CD4-positive, alpha-beta T cell (primary cell): ENCODE results near the gene CACNA1B. TPM values are rescaled to one million over a fixed set of nuclear protein-coding genes. Genes with fewer than 3 reads are reported as not detected.

Source experiments
- ATAC-seq: fragments of 200-7000 bp; cut with Tn5 transposase; one replicate; pipeline ENCODE4 v1.10.0; 2022; ENCODE audit warnings: mild to moderate bottlenecking; ENCODE audit not compliant: poor library complexity
- CTCF ChIA-PET: fragments of 350-600 bp; sonication (Branson Sonifier 250); formaldehyde crosslinking; loops from one replicate; lab custom pipeline; 2021; ENCODE audit warnings: antibody characterized with exemption, inconsistent platforms; lab: Charles Lee
- POLR2A ChIA-PET: fragments of 350-600 bp; sonication (Branson Sonifier 250); formaldehyde crosslinking; loops from one replicate; lab custom pipeline; 2021; ENCODE audit warnings: antibody characterized with exemption, inconsistent platforms; lab: Charles Lee
- DNase-seq, 14 experiments: peaks; one replicate each; pipeline ENCODE4 v3.0.0-alpha.2; 2013 to 2020; ENCODE audit warnings: mixed read lengths in 2 of 14
- H3K27ac ChIP-seq, 2 donors: one replicate each; pipeline versions ENCODE4 v1.5.1 to v1.7.0; 2013; ENCODE audit warnings: low read length in 2 of 2, low read depth in 1 of 2, mild to moderate bottlenecking in 1 of 2
- H3K27me3 ChIP-seq, 2 experiments: 1 replicate in 1 of 2; 2 replicates in 1 of 2; pipeline versions ENCODE4 v1.6.1 to v1.7.0; 2013; ENCODE audit warnings: low read length in 2 of 2, control low read depth in 1 of 2, mild to moderate bottlenecking in 1 of 2, moderate library complexity in 1 of 2; ENCODE audit not compliant: insufficient read depth in 2 of 2, control insufficient read depth in 1 of 2
- H3K36me3 ChIP-seq: one replicate; pipeline ENCODE4 v1.6.1; 2013; ENCODE audit warnings: low read length, control low read depth; ENCODE audit not compliant: insufficient read depth
- H3K4me1 ChIP-seq: one replicate; pipeline ENCODE4 v1.6.1; 2013; ENCODE audit warnings: low read length, control low read depth; ENCODE audit not compliant: insufficient read depth
- H3K4me3 ChIP-seq: one replicate; pipeline ENCODE4 v1.5.1; 2013; ENCODE audit warnings: mild to moderate bottlenecking, low read length, moderate library complexity
- H3K9me3 ChIP-seq, 2 experiments: 1 replicate in 1 of 2; 2 replicates in 1 of 2; pipeline versions ENCODE4 v1.6.1 to v1.7.0; 2013; ENCODE audit warnings: low read length in 2 of 2, mild to moderate bottlenecking in 2 of 2, control low read depth in 1 of 2, moderate library complexity in 1 of 2; ENCODE audit not compliant: control insufficient read depth in 1 of 2, insufficient read depth in 1 of 2
- H3K27ac Mint-ChIP-seq: one replicate; pipeline ENCODE4 v1.8.0; 2020; ENCODE audit warnings: mixed read lengths
- H3K27me3 Mint-ChIP-seq: one replicate; pipeline ENCODE4 v1.8.0; 2021; ENCODE audit warnings: mixed read lengths
- H3K36me3 Mint-ChIP-seq: one replicate; pipeline ENCODE4 v1.8.0; 2021; ENCODE audit warnings: low read depth, mixed read lengths
- H3K4me1 Mint-ChIP-seq: one replicate; pipeline ENCODE4 v1.8.0; 2021; ENCODE audit warnings: low read depth, mixed read lengths
- H3K4me3 Mint-ChIP-seq: one replicate; pipeline ENCODE4 v1.8.0; 2020; ENCODE audit warnings: mild to moderate bottlenecking, mixed read lengths
- H3K9me3 Mint-ChIP-seq: one replicate; pipeline ENCODE4 v1.8.0; 2020; ENCODE audit warnings: mixed read lengths
- CTCF ChIP-seq: fragments of 200-600 bp; IDR thresholded peaks from one replicate; pipeline ENCODE4 v1.8.0; 2022; ENCODE audit warnings: antibody characterized with exemption, mild to moderate bottlenecking
- intact Hi-C, 2 experiments: fragments of 100-400 bp; cut with DNase I in 1 of 2; cut with micrococcal nuclease in 1 of 2; formaldehyde crosslinking; loops; one replicate each; pipeline versions ENCODE4 v1.15.1 to v1.9.0; 2023 to 2025; cut with DNase I, micrococcal nuclease
- total RNA-seq, 174 experiments: library from RNA in 2 of 174; stranded (reverse) in 2 of 174; gene quantifications; one replicate each; pipeline ENCODE4 v1.2.3 and lab custom pipeline; 2021 to 2026

CACNA1B gene
- total RNA-seq, 2 experiments from 2014 or later: not detected

GRCh38 chr9:137989156-137989555 is 111.6 kb downstream of the CACNA1B start:
- no peaks in the 10 kb centered on the region for H3K36me3 Mint-ChIP-seq
- TF ChIP-seq CTCF: no peak
- ChIA-PET POLR2A (no interaction called here), CTCF (no interaction called here)
- no peaks in the 10 kb centered on the region for H3K9me3 ChIP-seq
- no peak overlapping the region for H3K27ac ChIP-seq
- H3K36me3 ChIP-seq: no peaks in the 10 kb centered on the region
- no peak for ATAC-seq
- peaks cover 6 to 15% of the 10 kb centered on the region in 2 experiments for H3K27me3 ChIP-seq
- no peak overlapping the region for H3K4me3 ChIP-seq
- intact Hi-C loops: no loop called here
- no peaks in the 10 kb centered on the region for H3K4me1 Mint-ChIP-seq
- H3K27me3 Mint-ChIP-seq: peaks cover 64% of the 10 kb centered on the region
- no peaks in the 10 kb centered on the region for H3K4me1 ChIP-seq
- H3K4me3 Mint-ChIP-seq: no peak overlapping the region
- no peaks in the 10 kb centered on the region for H3K9me3 Mint-ChIP-seq
- no peak for DNase-seq
- H3K27ac Mint-ChIP-seq: no peak overlapping the region

GRCh38 chr9:137989999-137990715 is 112.6 kb downstream of the CACNA1B start:
- Mint-ChIP-seq H3K27me3 (peaks cover 59% of the 10 kb centered on the region), H3K9me3 (no peaks in the 10 kb centered on the region), H3K36me3 (no peaks in the 10 kb centered on the region), H3K4me1 (no peaks in the 10 kb centered on the region), H3K27ac (no peak overlapping the region), H3K4me3 (no peak overlapping the region)
- Histone ChIP-seq H3K4me1 (no peaks in the 10 kb centered on the region), H3K27ac (no peak overlapping the region), H3K4me3 (no peak overlapping the region), H3K36me3 (no peaks in the 10 kb centered on the region), H3K27me3 (peaks cover 4 to 15% of the 10 kb centered on the region in 2 experiments), H3K9me3 (no peaks in the 10 kb centered on the region)
- peak in 2 of 14 experiments; percentile 4 to 8 for DNase-seq
- intact Hi-C loops: loop anchor here in 1 of 2 experiments (5.0 kb wide), 1 partner anchor 318 kb away; no protein-coding TSS in a partner anchor
- ChIA-PET POLR2A (no interaction called here), CTCF (no interaction called here)
- TF ChIP-seq CTCF: no peak
- ATAC-seq: no peak

- Histone ChIP-seq H3K36me3 (no peaks in the 10 kb centered on the region), H3K27ac (no peak overlapping the region), H3K27me3 (peaks cover 0 to 3% of the 10 kb centered on the region in 2 experiments), H3K4me1 (no peaks in the 10 kb centered on the region), H3K9me3 (no peaks in the 10 kb centered on the region), H3K4me3 (no peak overlapping the region)
- DNase-seq: no peak
- no peak overlapping the region for H3K27ac Mint-ChIP-seq
- no peaks in the 10 kb centered on the region for H3K9me3 Mint-ChIP-seq
- H3K4me1 Mint-ChIP-seq: no peaks in the 10 kb centered on the region
- no peak overlapping the region for H3K4me3 Mint-ChIP-seq
- ChIA-PET CTCF (no interaction called here), POLR2A (no interaction called here)
- ATAC-seq: no peak
- H3K36me3 Mint-ChIP-seq: no peaks in the 10 kb centered on the region
- no peak for TF ChIP-seq CTCF
- intact Hi-C loops: no loop called here
- H3K27me3 Mint-ChIP-seq: peaks cover 9% of the 10 kb centered on the region
Observed at GRCh38 chr9:138003485-138004190, 126.1 kb downstream of the CACNA1B start.
